Activated CD4-positive, alpha-beta T cell treated with anti-CD3 and anti-CD28 coated beads, Interleukin-10, Interleukin-2, amounts not matched to agents 100 ng/mL and 50 ng/mL, durations not matched to agents 16 hours and 8 hours (primary cell): Measurements from ENCODE around the gene TUFT1.

Experiments
- DNase-seq: peaks from one replicate; pipeline ENCODE4 v3.0.0-alpha.2; 2020

The TUFT1 gene

DNA sequence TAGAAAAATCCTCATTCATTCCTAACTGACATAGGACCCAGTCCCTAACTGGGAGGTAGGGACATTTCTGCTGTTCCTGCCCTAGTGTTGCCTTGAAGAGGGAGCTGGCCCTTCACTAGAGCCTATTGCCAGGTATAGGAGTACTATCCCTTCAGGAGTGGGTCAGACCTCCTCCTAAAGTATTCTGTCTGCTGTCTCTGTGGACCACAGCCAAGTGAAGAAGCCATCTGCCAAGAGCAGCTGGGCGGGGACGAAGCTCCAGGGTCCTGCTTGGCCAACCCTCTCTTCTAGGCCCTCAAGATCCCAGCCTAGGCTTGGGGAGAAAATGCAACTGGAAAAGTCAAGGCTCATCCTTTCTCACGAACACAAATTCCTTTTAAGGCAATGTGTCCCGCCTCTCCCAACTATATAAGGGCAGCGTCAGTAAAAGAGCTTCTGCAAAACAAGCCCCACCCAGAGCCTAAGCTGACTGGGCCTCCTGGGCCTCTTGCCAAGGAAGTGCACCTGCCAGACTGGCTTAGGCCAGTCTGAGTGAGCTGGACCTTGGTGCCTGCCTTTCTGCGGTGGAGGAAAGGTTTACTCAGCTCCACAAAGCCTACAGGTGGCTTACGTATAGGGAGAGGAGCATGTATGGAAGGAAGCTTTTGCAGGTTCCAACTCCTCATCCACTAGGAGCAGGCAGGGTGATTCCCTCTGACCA lies 638 bp upstream of the TUFT1 start:
- DNase-seq, result peak; percentile 42

DNA sequence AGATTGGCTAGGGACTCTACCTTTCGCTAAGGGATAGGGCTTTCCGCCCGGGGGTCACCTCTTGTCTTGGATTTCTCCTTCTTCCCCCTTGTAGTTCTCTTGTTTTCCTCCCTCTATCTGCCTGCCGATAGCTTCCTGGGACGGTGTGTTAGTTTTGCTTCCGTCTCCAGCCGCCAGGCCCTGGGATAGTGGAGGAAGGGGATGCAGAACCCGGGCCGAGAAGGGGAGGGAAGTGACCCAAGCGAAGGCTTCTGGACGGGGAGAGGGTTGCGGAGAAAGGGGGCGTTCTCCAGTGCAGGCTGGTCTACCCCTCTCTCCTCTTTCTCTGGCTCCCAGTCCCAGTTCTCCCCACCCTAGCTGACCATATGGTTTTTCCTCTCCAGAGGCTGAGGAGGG lies 871 bp downstream of the TUFT1 start:
- no peak for DNase-seq

DNA sequence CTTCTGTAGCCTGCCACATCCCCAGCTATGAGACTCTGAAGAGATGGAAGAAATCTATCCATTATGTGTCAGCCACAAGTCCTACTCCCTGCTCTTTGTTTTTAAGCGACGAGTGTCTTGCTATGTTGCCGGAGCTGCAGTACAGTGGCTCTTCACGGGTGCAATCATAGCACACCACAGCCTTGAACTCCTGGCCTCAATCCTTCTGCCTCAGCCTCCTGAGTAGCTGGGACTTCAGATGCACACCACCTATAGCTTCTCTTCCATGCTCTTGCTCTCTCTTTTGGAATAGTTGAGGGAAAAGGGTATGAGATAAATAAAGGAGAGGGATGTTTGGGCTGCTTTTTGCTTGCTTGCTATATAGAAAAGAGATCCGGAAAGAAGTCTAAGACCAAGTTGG lies 1.6 kb downstream of the TUFT1 start:
- no peak for DNase-seq

DNA sequence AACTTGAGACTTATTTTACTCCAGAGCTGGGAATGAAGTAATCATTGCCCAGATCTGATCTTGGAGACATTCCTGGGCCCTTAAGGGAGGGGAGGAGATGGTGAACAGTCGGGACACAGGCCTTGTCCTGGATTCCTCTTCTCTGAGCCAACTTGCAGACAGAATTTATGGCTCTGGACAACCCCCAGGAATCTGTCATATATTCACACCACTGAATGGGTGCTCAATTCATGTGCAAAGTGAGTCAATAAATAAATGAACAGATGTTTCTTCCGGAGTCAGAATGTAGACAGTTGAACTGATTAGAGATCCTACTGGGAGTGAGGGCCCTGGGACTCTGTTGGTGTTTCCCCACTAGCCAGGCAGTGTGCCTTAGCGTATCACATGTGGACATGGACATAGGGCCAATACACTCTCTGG lies 2.6 kb downstream of the TUFT1 start:
- no peak for DNase-seq

DNA sequence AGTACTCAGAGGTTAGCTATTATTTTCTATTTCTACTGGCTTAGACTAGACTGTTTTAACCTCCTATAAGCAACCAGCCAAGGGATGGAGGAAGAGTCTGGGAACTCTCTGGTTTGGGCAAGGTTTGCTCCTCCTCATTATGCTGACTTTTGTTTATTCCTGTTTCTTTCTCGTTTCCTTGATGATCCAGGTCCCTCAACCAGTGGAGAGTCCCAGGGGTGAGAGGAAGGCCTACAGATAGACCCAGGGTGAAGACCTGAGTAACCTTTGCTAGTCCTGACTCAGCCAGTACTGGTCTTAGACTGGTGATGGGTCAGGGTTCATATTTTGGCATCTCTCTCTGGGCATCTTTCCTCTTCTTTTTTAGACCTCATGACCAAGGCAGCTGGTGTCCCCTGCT lies 5.4 kb downstream of the TUFT1 start:
- DNase-seq, result no peak

DNA sequence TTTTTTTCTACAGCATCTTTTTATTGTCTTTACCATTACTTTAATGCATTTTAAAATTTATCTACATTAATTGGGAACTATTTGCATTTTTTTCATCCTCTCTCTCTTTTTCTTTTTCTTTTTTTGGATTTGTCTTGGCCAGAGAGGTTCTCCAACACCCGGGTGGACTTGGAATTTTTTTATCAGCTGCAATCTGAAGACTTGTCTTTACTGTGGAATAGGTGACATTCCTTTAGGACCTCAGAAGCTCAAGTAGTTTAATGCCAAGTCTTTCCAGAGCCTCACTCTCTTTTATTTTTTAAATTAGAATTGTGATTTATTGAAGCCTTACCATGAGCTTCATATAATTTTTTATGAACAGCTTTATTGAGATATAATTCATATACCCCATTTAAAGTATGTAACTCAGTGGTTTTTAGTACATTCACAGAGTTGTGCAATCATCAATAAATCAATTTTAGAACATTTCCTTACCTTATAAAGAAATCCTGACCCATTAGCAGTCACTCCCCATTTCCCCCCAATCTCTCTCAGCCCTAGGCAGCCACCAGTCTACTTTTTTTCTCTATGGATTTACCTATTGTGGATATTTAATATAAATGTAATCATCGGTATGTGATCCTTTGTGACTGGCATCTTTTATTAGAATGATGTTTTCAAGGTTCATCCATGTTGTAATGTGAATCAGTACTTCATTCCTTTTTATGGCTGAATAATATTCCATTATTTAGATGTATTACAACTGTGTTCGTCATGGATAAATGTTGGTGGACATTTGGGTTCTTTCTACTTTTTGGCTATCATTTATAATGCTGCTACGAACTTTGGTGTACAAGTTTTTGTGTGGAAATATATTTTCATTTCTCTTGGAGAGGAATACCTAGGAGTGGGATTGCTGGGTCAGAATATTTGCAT lies 6.2 kb downstream of the TUFT1 start:
- no peak for DNase-seq

DNA sequence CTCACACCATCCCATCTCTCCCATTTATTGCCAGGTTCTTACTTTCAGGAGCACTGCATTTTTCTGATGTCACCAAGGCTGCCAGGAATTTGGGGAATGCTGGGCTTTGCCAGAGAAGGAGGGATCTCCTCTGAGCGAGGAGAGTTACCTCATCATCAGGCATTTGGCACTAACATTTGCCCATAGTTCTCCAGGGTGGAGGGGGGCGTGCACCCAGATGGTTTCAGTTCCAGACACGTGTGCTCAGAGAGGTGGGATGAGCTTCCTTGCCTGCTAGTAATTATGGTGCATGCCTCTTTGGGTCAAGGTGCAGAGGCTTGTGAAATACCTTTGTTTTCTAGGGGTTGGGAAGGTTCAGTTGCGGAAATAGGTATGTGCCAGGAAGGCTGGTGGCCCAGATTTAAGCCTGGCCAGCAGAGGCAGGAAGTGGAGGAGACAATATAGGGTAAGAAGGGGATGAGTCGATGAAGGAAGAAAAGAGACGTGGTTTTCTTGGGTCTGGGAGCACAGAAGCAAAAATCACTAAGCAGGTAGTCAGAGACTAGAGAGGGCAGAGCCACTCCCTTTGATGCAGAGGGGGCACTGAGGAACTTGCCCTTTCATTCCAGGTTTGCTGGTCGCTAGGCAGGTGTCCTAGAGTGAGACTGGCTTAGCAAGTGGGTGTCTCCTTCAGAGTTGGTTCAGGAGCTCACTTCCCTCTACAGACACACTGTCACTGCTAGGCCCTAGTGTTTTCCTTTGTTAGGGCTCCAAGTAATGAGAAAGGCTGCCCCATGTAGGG lies 7.2 kb downstream of the TUFT1 start:
- DNase-seq, result no peak

DNA sequence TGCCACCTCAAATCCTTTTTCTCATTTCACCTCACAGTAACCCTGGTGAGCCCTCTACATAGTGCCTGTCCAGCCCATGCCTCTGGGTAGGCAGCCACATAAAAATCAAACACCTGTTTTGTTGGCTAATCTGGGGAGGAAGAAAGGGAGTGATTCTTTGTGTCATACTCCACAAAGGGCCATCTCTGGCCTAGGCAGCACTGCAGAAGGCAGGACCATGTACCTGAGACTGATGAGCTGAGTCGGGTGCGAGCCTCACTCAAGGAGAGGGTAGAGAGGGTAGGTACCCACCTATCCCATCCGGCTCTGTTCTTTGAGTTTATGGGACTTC lies 7.8 kb downstream of the TUFT1 start:
- no peak for DNase-seq

DNA sequence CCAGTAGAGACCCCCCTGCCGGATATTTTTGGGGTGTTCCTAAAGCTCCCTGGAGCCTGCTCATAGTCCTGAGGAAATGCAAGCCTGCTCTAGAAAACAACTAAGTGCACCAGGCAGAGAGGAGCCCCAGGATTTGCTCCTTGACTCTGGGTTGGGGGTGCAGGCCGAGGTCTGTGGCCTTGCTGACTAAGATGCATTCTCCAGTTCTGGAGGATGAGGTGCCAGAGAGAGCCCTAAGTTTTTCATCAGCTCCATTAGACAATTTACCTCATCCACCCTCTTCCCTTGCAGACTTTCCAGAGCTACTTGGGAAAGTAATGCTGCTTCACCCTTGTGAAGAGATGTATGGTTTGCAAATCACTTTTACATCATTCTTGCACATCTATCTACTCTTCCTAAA lies 9.1 kb downstream of the TUFT1 start:
- no peak for DNase-seq

DNA sequence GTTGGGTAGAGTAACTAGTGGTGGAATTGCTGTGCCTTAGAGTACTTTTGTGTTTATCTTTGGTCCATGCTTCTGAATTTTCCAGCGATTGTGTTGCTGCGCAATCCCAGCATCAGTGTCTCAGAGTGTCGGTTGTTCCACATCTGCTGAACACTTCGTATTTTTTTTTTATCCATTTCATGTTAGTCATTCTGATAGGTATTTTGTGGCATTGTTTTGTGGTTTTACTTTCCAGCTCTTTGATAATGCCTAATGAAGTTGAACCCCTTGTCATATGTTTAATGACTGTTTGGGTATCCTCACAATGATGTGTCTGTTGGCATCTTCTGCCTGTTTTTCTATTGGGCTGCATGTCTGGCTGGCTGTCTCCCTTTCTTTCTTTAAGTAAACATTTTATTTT lies 13.6 kb downstream of the TUFT1 start:
- DNase-seq, result no peak

DNA sequence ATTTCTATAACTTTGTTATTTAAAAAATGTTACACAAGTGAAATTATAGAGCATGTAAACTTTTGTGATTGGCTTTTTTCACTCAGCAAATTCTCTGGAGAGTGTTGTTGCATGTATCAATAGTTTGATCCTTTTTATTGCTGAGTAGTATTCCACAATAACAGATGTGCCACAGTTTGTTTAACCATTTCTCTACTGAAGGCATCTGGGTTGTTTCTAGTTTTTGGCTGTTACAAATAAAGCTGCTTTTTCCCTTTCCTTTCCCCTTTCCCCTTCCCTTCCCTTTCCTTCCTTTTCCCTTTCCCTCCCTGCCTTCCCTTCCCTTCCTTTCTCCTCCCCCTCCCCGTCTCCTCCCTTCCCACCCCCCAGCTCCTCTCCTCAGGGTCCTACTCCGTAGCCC lies 15.9 kb downstream of the TUFT1 start:
- no peak for DNase-seq

DNA sequence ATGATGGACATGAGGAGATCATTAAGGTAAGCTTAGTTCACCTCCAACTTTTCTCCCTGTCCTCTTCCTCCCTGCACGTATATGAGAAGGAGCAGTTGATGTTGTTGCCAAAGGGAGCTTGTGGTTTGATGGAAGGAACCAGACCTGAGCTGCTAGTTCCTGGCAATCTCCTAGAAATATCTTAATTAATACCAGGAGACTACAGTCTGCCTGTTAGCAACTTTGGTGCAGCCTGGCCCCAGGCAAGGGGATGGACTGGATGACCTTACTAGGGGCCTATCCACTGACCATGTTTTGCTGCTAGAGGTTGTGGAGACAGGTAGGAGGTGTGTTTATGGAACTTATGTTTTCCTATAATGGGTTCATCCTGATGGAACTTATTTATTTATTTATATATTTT lies 22.6 kb downstream of the TUFT1 start:
- DNase-seq, result no peak

DNA sequence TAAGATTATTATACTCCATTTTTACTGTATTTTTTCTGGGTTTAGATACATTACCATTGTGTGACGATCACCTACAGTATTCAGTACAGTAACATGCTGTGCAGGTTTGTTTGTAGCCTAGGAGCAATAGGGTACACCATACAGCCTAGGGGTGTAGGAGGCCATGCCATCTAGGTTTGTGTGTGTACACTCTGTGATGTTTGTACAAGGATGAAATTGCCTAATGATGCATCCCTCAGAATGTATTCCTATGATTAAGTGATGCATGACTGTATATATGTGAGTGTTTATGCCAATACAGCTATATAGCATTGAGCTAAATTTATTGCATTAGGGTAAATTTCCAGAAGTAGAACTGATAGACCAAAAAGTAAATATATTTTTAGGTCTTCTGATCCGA lies 23.3 kb downstream of the TUFT1 start:
- no peak for DNase-seq

DNA sequence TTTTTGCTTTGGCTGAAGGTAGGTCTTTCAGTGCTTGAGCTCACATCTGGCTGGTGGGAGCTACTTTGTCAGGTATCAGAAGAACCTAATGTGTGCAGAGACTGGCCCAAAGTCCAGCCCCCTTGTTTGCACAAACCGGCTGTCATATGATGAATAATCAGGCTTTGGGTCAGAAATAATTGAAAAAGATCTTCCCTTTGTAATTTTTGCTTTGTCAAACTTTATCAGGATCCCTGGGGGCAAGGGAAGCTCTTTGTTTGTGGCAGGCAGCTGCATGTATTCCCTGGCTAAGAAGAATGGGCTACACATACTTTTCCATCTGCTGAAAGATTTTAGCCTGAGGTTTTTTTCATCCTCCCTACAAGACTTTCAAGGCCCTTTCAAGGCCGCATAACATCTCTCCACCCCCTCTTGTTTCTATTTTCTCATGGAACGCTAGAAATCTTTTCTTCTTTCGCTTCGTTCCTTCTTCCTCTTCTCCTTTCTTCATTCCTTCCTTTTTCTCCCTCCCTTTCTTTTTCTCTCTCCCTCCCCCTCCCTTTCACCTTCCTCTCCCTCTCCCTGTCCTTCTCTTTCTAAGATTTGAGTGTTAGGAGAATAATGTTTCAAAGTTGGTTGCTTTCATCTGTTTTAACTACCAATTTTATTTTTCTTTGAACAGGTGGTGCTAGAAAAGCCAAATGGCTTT lies 25.5 kb downstream of the TUFT1 start:
- no peak for DNase-seq

DNA sequence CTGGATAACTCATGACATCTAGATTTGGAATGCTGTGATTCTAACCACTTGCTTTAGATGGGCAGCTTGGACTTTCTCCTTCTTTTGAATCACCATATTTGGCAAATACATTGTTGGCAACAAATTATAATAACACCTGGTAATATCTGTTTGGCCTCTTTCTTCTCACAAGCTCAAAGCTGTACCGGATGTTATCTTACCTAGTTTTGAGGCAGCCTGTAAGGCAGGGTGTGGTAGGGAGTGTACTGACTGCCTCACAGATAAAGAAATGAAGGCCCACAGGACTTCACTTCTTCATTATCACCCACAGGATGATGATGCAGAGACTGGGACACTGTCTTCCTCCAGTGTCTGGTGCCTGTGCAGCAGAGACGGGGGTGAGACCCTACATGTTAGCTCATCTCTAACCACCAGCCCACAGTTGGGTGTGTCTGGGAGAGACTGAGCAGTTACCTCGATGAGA lies 28.5 kb downstream of the TUFT1 start:
- no peak for DNase-seq

DNA sequence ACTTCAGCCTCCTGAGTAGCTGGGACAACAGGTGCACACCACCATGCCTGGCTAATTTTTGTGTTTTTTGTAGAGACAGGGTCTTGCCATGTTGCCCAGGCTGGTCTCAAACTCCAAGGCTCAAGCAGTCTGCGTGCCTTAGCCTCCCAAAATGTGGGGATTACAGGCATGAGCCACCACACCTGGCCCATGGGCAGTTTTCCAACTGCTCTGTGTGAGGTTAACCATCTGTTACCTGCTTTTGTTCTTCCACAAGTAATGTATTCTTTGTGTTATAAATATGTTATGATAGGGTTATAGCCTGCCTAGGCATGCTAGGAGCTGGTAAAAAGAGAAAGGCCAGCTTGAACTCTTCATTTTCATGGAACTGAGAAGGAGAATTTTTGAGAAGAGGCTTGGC lies 30.7 kb downstream of the TUFT1 start:
- DNase-seq, result no peak

DNA sequence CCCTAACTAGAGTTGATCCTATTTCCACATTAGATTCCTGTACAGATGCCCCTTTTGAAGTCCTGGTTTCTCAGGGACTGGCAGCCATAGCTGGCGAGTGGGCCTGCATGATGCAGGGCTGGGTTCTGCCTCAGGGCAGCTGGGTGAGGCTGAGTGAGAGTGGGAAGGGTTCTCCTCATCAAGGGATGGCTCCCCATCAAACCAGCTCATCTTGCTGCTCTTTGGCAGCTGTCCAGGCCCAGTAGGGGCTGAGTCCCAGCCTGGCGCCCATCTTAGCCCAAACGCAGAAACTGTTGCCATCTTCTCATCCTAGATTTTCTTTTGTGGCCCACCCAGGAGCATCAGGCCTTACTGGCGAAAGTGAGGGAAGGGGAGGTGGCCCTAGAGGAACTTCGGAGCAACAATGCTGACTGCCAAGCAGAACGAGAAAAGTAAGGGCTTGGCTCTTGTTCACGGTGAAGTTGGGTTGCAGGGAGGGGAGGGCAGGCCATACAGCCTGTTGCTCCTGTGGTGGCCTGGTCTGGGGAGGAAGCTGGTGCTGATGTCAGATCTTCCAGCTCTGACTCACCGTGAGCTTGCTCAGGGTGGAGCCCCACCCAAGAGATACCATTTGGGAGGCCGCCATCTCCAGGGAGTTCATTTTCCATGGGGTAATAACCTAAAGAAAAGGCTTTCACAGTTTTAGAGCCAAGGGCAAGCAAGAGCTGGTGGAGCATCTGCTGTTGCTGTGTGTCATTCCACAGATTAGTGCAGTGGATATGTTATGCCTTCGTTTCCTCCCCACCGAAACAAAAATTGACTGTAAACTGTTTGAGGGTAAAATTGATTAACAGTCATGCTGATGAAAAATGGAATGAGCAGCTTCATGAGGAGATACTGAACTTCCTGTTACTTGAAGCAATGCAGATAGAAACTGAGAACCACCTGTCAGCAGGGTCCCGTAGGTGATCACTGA lies 34.7 kb downstream of the TUFT1 start:
- DNase-seq, result peak; percentile 77

DNA sequence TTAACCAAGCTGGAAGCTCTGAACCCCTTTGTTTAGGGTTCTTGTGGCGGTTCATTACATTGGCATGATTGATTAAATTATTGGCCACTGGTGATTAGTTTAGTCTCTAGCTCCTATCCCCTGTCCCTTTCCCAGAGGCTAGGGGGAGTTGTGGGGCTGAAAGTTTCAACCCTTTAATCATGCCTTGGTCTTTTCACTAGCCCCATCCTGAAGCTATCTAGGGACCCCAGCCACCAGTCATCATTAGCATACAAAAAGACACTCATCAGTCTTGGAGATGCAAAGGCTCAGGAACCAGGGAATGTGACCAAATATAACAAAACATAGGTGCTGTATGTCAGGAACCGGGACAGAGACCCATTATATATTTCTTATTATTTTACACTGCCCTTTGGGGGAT lies 37.1 kb downstream of the TUFT1 start:
- DNase-seq, result no peak

DNA sequence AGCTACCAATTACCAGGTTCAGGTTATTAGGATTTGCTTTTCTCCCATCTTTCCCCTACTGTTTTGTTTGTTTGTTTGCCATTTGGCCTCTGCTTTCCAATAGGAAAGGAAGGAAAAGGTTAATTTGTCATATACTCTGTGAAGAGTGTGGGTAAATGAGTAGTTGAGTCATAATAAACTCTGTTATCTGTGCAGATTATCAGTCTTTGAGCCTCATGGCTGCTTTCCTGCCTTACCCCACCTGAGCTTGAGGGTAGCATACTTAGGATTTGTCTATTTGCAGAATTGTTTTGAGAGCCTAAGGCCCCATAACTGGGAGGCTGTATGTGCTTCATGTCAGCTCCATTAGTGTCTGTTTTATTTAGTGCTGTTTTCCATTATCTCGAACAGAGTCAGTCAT lies 38.8 kb downstream of the TUFT1 start:
- DNase-seq, result peak; percentile 10

DNA sequence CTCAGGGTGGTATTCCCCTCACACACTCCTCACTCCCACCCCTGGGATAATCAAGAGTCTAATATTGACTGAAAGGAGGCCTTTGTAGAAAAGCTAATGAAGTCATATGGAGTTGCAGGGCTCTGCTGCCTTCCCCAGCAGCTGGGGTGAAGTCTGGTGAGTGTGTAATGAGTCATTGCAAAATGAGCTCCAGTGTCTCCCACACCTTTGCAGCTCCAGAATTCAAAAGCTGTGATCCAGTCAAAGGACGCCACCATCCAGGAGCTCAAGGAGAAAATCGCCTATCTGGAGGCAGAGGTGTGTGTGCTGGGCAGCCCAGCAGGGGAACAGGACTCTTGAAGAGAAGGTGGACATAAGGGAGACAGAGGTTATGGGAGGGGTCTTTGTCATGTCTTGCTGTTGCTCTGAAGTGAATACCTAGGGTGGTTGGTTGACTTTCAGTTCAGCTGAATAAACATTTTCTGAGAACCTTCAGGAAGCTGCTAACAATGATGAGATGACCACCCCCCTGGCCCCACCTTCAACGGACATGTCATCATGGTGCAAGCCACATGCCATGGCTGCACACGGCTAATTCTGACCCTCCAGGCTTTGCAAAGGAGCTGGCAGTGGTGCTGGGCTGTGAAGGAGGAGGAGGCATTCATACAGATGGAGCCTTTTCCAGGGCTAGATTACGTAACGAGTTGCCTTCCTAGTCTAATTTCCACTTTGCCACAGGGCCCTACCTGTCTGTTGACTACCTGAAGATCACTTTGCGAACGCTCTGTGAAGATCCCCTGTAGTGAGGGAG lies 39.5 kb downstream of the TUFT1 start:
- DNase-seq, result no peak

DNA sequence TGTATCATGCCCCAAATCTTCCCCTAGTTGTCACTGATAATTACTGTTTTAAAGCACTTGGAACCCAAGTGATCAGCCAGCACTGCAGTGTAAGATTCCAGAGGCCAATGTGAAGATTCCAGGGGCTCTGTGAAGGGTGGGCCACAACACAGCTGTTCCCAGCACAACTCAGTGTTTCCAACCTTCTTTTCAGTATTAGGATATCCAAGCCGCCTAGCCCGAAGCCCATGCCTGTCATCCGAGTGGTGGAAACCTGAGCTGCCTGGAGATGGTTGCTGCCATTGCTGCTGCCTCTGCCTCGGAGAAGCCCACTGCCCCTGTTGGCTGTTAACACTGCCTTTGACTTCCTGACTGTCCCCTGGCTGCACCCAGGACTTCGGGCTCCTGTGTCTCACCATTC lies 41.3 kb downstream of the TUFT1 start:
- no peak for DNase-seq
